Hepatocyte (in vitro differentiated cells): Measurements from ENCODE around the gene ARSB.

Experiments used
- CTCF ChIP-seq: fragments of 200-600 bp; sonication (generic); IDR thresholded peaks from 2 replicates; pipeline ENCODE4 v1.5.1; 2016; ENCODE audit warnings: antibody characterized with exemption, mild to moderate bottlenecking; ENCODE audit not compliant: poor library complexity
- EZH2 ChIP-seq: fragments of 200-600 bp; sonication (generic); IDR thresholded peaks from 2 replicates; pipeline ENCODE4 v1.6.1; 2016; ENCODE audit warnings: antibody characterized with exemption, mild to moderate bottlenecking, borderline replicate concordance

DNA sequence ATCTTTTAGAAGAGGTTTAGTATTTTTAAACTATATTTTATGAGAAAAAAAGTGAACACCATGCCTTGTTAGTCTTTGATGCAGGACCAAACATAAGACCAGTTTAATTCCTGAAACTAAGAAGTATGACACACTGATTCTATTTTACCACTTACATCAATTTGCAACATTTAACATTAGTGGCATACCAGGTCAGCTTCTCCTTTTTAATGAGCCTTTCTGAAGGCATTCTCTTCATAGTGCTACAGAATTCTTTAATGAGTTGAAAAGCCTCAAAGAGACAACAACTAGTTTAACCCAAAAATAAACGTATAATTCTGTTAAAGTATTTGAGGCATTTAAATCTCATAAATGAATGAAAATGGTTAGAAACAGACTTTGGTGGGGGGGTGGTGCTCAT lies 28.2 kb downstream of the ARSB start:
- TF ChIP-seq EZH2 (no peak), CTCF (no peak)
